Thoracic aorta (tissue), 2 donors: ENCODE results near the gene DLGAP1. TPM values are rescaled to one million over a fixed set of nuclear protein-coding genes. Genes with fewer than 3 reads are reported as not detected.
"Not testable (repeated sequence)": the region's sequence is repeated elsewhere in the genome, so short reads cannot be mapped to it uniquely, and the experiment has no call there.

ENCODE experiments used
- ATAC-seq: fragments of 150-250 bp; one replicate; pipeline ENCODE4 v1.8.0; 2017; ENCODE audit warnings: low read depth; ENCODE audit not compliant: insufficient number of reproducible peaks, low FRiP score
- DNase-seq: peaks from one replicate; pipeline ENCODE4 v3.0.0-alpha.2; 2020; ENCODE audit warnings: low spot score
- H3K27ac ChIP-seq, 2 donors: fragments of 200-600 bp; sonication (generic); 1 replicate in 1 of 2; 2 replicates in 1 of 2; pipeline ENCODE4 v1.5.1; 2016; ENCODE audit warnings: mild to moderate bottlenecking in 2 of 2, moderate library complexity in 2 of 2
- H3K27me3 ChIP-seq: fragments of 200-600 bp; sonication (generic); replicated peaks from 2 replicates; pipeline ENCODE4 v1.6.0; 2016; ENCODE audit warnings: mild to moderate bottlenecking; ENCODE audit not compliant: insufficient read depth
- H3K36me3 ChIP-seq: fragments of 200-600 bp; sonication (generic); one replicate; pipeline ENCODE4 v1.5.1; 2016
- H3K4me1 ChIP-seq, 2 donors: fragments of 200-600 bp; sonication (generic); 1 replicate in 1 of 2; 2 replicates in 1 of 2; pipeline versions ENCODE4 v1.5.1 to v1.6.0; 2016; ENCODE audit warnings: low read depth in 2 of 2, mild to moderate bottlenecking in 1 of 2; ENCODE audit not compliant: control insufficient read depth in 1 of 2
- H3K4me3 ChIP-seq: fragments of 200-600 bp; sonication (generic); 2 replicates; pipeline ENCODE4 v1.5.1; 2016; ENCODE audit warnings: mild to moderate bottlenecking
- H3K9me3 ChIP-seq: fragments of 200-600 bp; sonication (generic); 2 replicates; pipeline ENCODE4 v1.5.1; 2016
- total RNA-seq, 2 donors: library from RNA; depleted of rRNA; stranded (reverse); fragments of >200 nt; gene quantifications; one replicate each; pipeline versions ENCODE4 v1.1.0 to v1.2.3, GENCODE V29; 2016
- TF ChIP-seq, protein P1 (sequence below): fragments of 200-600 bp; sonication (generic); IDR thresholded peaks from one replicate; pipeline ENCODE4 v1.5.1; 2019; ENCODE audit warnings: antibody characterized with exemption

Gene DLGAP1
- total RNA-seq, 2 donors from 2014 or later, result 7.3 to 19.0 TPM

- no peaks in the 10 kb centered on the region for H3K9me3 ChIP-seq
- no peaks in the 10 kb centered on the region for H3K36me3 ChIP-seq
- no peak for DNase-seq
Measured at GRCh38 chr18:3604498-3605408, 850.4 kb downstream of the DLGAP1 start.

GRCh38 chr18:3604235-3604497 lies 850.9 kb downstream of the DLGAP1 start:
- Histone ChIP-seq H3K36me3 (no peaks in the 10 kb centered on the region), H3K27ac (peak overlapping the region; percentile 90 to 94), H3K9me3 (no peaks in the 10 kb centered on the region), H3K4me1 (peaks cover 17 to 22% of the 10 kb centered on the region in 2 donors), H3K4me3 (peak overlapping the region; percentile 71), H3K27me3 (no peaks in the 10 kb centered on the region)
- DNase-seq (no peak), ATAC-seq (no peak)
- TF ChIP-seq, protein P1, sequence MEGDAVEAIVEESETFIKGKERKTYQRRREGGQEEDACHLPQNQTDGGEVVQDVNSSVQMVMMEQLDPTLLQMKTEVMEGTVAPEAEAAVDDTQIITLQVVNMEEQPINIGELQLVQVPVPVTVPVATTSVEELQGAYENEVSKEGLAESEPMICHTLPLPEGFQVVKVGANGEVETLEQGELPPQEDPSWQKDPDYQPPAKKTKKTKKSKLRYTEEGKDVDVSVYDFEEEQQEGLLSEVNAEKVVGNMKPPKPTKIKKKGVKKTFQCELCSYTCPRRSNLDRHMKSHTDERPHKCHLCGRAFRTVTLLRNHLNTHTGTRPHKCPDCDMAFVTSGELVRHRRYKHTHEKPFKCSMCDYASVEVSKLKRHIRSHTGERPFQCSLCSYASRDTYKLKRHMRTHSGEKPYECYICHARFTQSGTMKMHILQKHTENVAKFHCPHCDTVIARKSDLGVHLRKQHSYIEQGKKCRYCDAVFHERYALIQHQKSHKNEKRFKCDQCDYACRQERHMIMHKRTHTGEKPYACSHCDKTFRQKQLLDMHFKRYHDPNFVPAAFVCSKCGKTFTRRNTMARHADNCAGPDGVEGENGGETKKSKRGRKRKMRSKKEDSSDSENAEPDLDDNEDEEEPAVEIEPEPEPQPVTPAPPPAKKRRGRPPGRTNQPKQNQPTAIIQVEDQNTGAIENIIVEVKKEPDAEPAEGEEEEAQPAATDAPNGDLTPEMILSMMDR, result no peak

More at GRCh38 chr18:3604498-3605408, 850.4 kb downstream of the DLGAP1 start:
- Histone ChIP-seq H3K27ac (peak overlapping the region; percentile 90 to 94), H3K27me3 (no peaks in the 10 kb centered on the region), H3K4me1 (peaks cover 17 to 22% of the 10 kb centered on the region in 2 donors), H3K4me3 (peak overlapping the region; percentile 71)
- TF ChIP-seq, protein P1, result no peak
- ATAC-seq, result peak; percentile 19

- DNase-seq (no peak), ATAC-seq (peak; percentile 68)
- TF ChIP-seq, protein P1, result no peak
- Histone ChIP-seq H3K4me1 (peaks cover 17 to 22% of the 10 kb centered on the region in 2 donors), H3K27me3 (no peaks in the 10 kb centered on the region), H3K36me3 (no peaks in the 10 kb centered on the region), H3K4me3 (peak overlapping the region; percentile 71), H3K9me3 (no peaks in the 10 kb centered on the region), H3K27ac (peak overlapping the region; percentile 90 to 94)
Measured at GRCh38 chr18:3603421-3604234, 851.5 kb downstream of the DLGAP1 start.

- not testable (repeated sequence) for H3K27me3 ChIP-seq, H3K36me3 ChIP-seq, DNase-seq, H3K27ac ChIP-seq, ATAC-seq, H3K4me3 ChIP-seq, H3K9me3 ChIP-seq
- peaks cover 29 to 40% of the 10 kb centered on the region in 2 donors for H3K4me1 ChIP-seq
Measured at GRCh38 chr18:3601106-3601755, 853.9 kb downstream of the DLGAP1 start.

- peaks cover 34 to 45% of the 10 kb centered on the region in 2 donors for H3K4me1 ChIP-seq
- no peak overlapping the region for H3K27ac ChIP-seq
Measured at GRCh38 chr18:3599861-3600260, 855.2 kb downstream of the DLGAP1 start.

More at GRCh38 chr18:3599861-3600260, 855.2 kb downstream of the DLGAP1 start:
- no peaks in the 10 kb centered on the region for H3K9me3 ChIP-seq
- no peak overlapping the region for H3K4me3 ChIP-seq
- TF ChIP-seq, protein P1, result no peak
- no peaks in the 10 kb centered on the region for H3K27me3 ChIP-seq
- ATAC-seq (no peak), DNase-seq (no peak)
- no peaks in the 10 kb centered on the region for H3K36me3 ChIP-seq
